Naive thymus-derived CD4-positive, alpha-beta T cell (primary cell): ENCODE data around the gene THBS2. TPM values are rescaled to one million over a fixed set of nuclear protein-coding genes. Genes with fewer than 3 reads are reported as not detected.

Experiments
- ATAC-seq: fragments of 150-1000 bp; cut with Tn5 transposase; 2 replicates; pipeline ENCODE4 v1.10.0; 2021; ENCODE audit warnings: mild to moderate bottlenecking, moderate library complexity
- CTCF ChIA-PET: fragments of 350-600 bp; sonication (Branson Sonifier 250); formaldehyde crosslinking; loops from one replicate; lab custom pipeline; 2021; ENCODE audit warnings: antibody characterized with exemption; lab: Charles Lee
- POLR2A ChIA-PET: fragments of 350-600 bp; sonication (Branson Sonifier 250); formaldehyde crosslinking; loops from one replicate; lab custom pipeline; 2021; ENCODE audit warnings: antibody characterized with exemption, inconsistent platforms; lab: Charles Lee
- DNase-seq, 9 donors: peaks; one replicate each; pipeline versions ENCODE4 v3.0.0 to v3.0.0-alpha.2; 2020 to 2022; ENCODE audit warnings: mixed read lengths in 1 of 9
- H3K27ac ChIP-seq: one replicate; pipeline ENCODE4 v1.7.0; 2013; ENCODE audit warnings: mild to moderate bottlenecking, low read depth, low read length, moderate library complexity
- H3K27me3 ChIP-seq, 2 donors: one replicate each; pipeline ENCODE4 v1.7.0; 2013; ENCODE audit warnings: low read length in 2 of 2, mild to moderate bottlenecking in 2 of 2, moderate library complexity in 2 of 2; ENCODE audit not compliant: control insufficient read depth in 2 of 2, insufficient read depth in 2 of 2
- H3K36me3 ChIP-seq, 3 experiments: 1 replicate in 2 of 3; 2 replicates in 1 of 3; pipeline ENCODE4 v1.7.0; 2013; ENCODE audit warnings: low read length in 3 of 3, mild to moderate bottlenecking in 3 of 3, moderate library complexity in 1 of 3; ENCODE audit not compliant: insufficient read depth in 3 of 3, control insufficient read depth in 2 of 3
- H3K4me1 ChIP-seq, 2 donors: one replicate each; pipeline ENCODE4 v1.7.0; 2013; ENCODE audit warnings: low read length in 2 of 2, mild to moderate bottlenecking in 2 of 2, moderate library complexity in 1 of 2; ENCODE audit not compliant: control insufficient read depth in 2 of 2, insufficient read depth in 2 of 2
- H3K4me3 ChIP-seq: 2 replicates; pipeline ENCODE4 v1.7.0; 2013; ENCODE audit warnings: mild to moderate bottlenecking, low read length
- H3K9me3 ChIP-seq, 3 experiments: 1 replicate in 2 of 3; 2 replicates in 1 of 3; pipeline ENCODE4 v1.7.0; 2013; ENCODE audit warnings: low read length in 3 of 3; ENCODE audit not compliant: control insufficient read depth in 2 of 3
- H3K27ac Mint-ChIP-seq, 9 donors: one replicate each; pipeline ENCODE4 v1.8.0; 2020 to 2022; ENCODE audit warnings: mixed read lengths in 9 of 9, mild to moderate bottlenecking in 8 of 9, moderate library complexity in 5 of 9, inconsistent platforms in 2 of 9
- H3K27me3 Mint-ChIP-seq, 5 donors: one replicate each; pipeline ENCODE4 v1.8.0; 2021 to 2022; ENCODE audit warnings: mixed read lengths in 5 of 5, mild to moderate bottlenecking in 1 of 5
- H3K36me3 Mint-ChIP-seq, 5 donors: one replicate each; pipeline ENCODE4 v1.8.0; 2020 to 2022; ENCODE audit warnings: mixed read lengths in 5 of 5, mild to moderate bottlenecking in 3 of 5, inconsistent platforms in 1 of 5
- H3K4me1 Mint-ChIP-seq, 7 donors: one replicate each; pipeline ENCODE4 v1.8.0; 2020 to 2022; ENCODE audit warnings: mixed read lengths in 7 of 7, mild to moderate bottlenecking in 3 of 7, inconsistent platforms in 1 of 7
- H3K4me3 Mint-ChIP-seq, 10 donors: one replicate each; pipeline ENCODE4 v1.8.0; 2020 to 2022; ENCODE audit warnings: mild to moderate bottlenecking in 10 of 10, mixed read lengths in 10 of 10, moderate library complexity in 6 of 10, inconsistent platforms in 2 of 10
- H3K9me3 Mint-ChIP-seq, 11 donors: one replicate each; pipeline ENCODE4 v1.8.0; 2020 to 2022; ENCODE audit warnings: mixed read lengths in 11 of 11, mild to moderate bottlenecking in 4 of 11, inconsistent platforms in 1 of 11, moderate library complexity in 1 of 11
- intact Hi-C, 2 donors: fragments of 100-400 bp; cut with micrococcal nuclease; formaldehyde crosslinking; loops; one replicate each; pipeline ENCODE4 v1.15.1; 2023
- polyA plus RNA-seq, 2 donors: library from polyadenylated mRNA; unstranded; fragments of 300-500 nt; fragmentation: Illumina TruSeq; gene quantifications; one replicate each; pipeline ENCODE4 v1.2.3, GENCODE V29; 2021
- total RNA-seq, 6 experiments: library from RNA in 5 of 6; stranded (reverse) in 5 of 6; gene quantifications; 1 replicate in 5 of 6; 2 replicates in 1 of 6; pipeline ENCODE4 v1.2.3 and lab custom pipeline; 2021 to 2026

Gene THBS2
- total and polyA plus RNA-seq, 7 experiments from 2014 or later, result 0.08 TPM; not detected in 6

DNA sequence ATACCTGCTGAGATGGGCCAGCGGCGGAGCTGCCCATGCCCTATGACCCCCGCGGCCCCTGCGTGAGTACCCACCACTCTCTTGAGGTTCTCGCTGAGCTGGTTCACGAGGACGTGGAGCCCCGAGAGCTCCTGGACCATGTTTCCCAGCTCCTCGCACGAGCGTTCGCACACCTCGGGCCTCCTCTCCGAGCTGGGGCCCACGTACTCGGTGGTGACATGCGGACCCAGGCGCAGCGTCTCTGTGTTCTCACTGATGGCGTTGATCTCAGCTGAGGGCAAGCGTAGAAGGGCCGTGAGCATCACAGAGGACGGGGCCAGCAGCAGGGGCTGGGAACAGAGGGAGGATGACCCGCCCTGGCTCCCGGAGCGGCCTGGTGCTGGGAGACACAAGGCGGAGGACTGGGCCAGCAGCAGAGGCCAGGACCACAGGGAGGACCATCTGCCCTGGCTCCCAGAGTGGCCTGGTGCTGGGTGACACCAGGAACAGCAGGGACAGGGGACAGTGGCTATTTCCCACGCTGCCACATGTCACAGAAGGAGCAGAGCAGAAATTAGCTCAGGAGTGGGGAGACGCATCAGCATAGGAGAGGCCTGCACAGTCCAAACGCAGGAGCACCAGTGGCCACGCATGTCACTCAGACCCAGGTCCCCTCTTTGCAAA is 11.8 kb downstream of the THBS2 start:
- Mint-ChIP-seq H3K9me3 (peaks cover 0 to 5% (median 0%) of the 10 kb centered on the region in 11 donors), H3K36me3 (no peaks in the 10 kb centered on the region), H3K4me3 (no peak overlapping the region), H3K27ac (no peak overlapping the region), H3K4me1 (no peaks in the 10 kb centered on the region), H3K27me3 (peaks cover 0 to 14% (median 0%) of the 10 kb centered on the region in 5 donors)
- Histone ChIP-seq H3K9me3 (no peaks in the 10 kb centered on the region), H3K36me3 (no peaks in the 10 kb centered on the region), H3K27ac (no peak overlapping the region), H3K4me3 (no peak overlapping the region), H3K4me1 (no peaks in the 10 kb centered on the region), H3K27me3 (no peaks in the 10 kb centered on the region)
- intact Hi-C loops, result no loop called here
- POLR2A ChIA-PET, result no interaction called here
- CTCF ChIA-PET, result no interaction called here
- DNase-seq, result no peak
- no peak for ATAC-seq

DNA sequence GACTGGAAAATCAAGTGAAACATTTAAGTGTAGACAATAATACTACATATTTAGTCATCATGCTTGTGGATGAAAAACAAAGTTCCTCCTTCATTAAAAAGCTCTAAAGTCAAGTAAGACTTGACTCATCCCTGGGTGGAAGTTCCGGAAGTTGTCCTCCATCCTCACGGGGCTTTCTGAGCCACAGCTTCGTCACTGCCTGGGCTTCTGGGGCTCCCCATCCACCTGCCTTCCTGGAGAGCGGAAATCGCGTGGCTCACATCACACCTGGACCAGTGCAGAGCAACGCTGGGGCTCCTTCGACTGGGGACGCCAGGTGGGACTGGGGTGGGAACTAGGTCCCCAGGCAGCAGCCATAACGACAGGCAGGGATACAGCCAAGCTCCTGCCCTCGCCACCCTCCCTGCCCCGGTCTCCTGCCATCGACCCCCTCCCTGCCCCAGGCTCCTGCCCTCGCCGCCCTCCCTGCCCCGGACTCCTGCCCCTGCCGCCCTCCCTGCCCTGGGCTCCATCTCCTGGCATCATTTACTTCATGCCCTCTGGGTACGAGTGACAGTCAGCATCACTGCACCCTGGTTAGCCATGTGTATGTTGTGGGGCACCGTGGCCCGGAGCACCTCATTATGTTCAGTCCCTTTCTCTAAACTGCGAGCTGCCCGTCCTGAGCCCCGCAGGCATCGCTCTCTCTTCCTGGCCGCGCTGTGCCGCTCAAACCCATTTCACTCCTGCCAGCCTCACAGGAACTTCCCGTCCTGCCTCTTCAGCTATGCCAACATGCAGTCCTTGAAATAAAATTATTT is 12.9 kb downstream of the THBS2 start:
- no peak for ATAC-seq
- no peak overlapping the region for H3K4me3 Mint-ChIP-seq
- POLR2A ChIA-PET, result no interaction called here
- Histone ChIP-seq H3K27ac (no peak overlapping the region), H3K27me3 (no peaks in the 10 kb centered on the region), H3K4me1 (no peaks in the 10 kb centered on the region), H3K36me3 (no peaks in the 10 kb centered on the region), H3K4me3 (no peak overlapping the region), H3K9me3 (no peaks in the 10 kb centered on the region)
- CTCF ChIA-PET, result no interaction called here
- DNase-seq, result no peak
- no peaks in the 10 kb centered on the region for H3K4me1 Mint-ChIP-seq
- peaks cover 0 to 14% (median 0%) of the 10 kb centered on the region in 5 donors for H3K27me3 Mint-ChIP-seq
- peak overlapping the region in 1 of 9 donors; percentile 67 for H3K27ac Mint-ChIP-seq
- peaks cover 0 to 5% (median 0%) of the 10 kb centered on the region in 11 donors for H3K9me3 Mint-ChIP-seq
- intact Hi-C loops, result no loop called here
- no peaks in the 10 kb centered on the region for H3K36me3 Mint-ChIP-seq

DNA sequence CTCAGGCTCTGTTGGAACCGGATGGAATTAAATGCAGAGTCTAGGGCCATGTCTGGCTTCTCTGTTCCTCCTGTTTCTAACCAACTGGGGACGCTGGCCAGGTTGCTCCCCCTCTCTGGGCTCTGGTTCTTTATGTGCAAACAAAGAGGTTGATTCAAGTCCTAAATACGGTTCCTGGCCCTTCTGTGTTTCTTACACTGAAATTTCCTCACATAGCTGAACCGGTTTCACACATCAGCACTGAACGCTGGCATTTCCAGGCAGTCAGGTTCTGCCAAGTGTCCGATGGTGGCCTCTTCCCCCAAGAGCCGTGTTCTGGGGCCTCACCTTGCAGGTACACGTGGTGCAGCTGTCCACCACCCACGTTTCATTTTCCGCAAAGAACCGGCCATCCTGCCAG is 13.5 kb downstream of the THBS2 start:
- POLR2A ChIA-PET, result no interaction called here

DNA sequence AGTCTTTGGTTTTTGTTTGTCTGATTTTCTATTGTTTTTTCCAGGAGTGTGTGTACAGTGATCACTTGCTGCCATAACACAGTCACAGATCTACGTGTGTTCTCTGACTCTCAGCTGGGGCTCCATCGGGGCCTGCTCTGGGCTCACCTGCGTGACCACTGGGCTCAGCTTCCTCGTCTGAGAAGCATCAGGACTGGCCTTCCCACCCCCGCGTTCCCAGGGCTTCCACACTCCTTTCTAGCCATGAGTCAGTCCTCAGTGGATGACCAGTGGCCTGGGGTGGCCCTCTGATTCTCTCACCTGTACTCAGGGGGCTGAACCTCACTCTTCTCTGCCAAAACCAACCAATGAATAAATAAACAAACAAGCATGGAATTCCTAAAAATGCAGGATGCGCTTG is 14.5 kb downstream of the THBS2 start:
- Histone ChIP-seq H3K36me3 (no peaks in the 10 kb centered on the region), H3K27me3 (no peaks in the 10 kb centered on the region), H3K9me3 (no peaks in the 10 kb centered on the region), H3K4me1 (no peaks in the 10 kb centered on the region), H3K27ac (no peak overlapping the region), H3K4me3 (no peak overlapping the region)
- ATAC-seq, result no peak
- peaks cover 0 to 10% (median 3%) of the 10 kb centered on the region in 11 donors for H3K9me3 Mint-ChIP-seq
- H3K4me1 Mint-ChIP-seq, result no peaks in the 10 kb centered on the region
- H3K4me3 Mint-ChIP-seq, result no peak overlapping the region
- H3K36me3 Mint-ChIP-seq, result peaks cover 0 to 2% (median 0%) of the 10 kb centered on the region in 5 donors
- ChIA-PET CTCF (no interaction called here), POLR2A (no interaction called here)
- H3K27me3 Mint-ChIP-seq, result peaks cover 0 to 10% (median 0%) of the 10 kb centered on the region in 5 donors
- no peak for DNase-seq
- intact Hi-C loops, result no loop called here
- H3K27ac Mint-ChIP-seq, result no peak overlapping the region

More for the DNA sequence above, 13.5 kb downstream of the THBS2 start:
- CTCF ChIA-PET, result no interaction called here
- Mint-ChIP-seq H3K36me3 (no peaks in the 10 kb centered on the region), H3K4me3 (no peak overlapping the region), H3K27me3 (peaks cover 0 to 14% (median 0%) of the 10 kb centered on the region in 5 donors), H3K9me3 (peaks cover 0 to 7% (median 0%) of the 10 kb centered on the region in 11 donors), H3K27ac (no peak overlapping the region), H3K4me1 (no peaks in the 10 kb centered on the region)
- no peaks in the 10 kb centered on the region for H3K36me3 ChIP-seq
- no peak overlapping the region for H3K4me3 ChIP-seq
- H3K27ac ChIP-seq, result no peak overlapping the region
- DNase-seq (no peak), ATAC-seq (no peak)
- intact Hi-C loops, result no loop called here
- no peaks in the 10 kb centered on the region for H3K27me3 ChIP-seq
- H3K4me1 ChIP-seq, result no peaks in the 10 kb centered on the region
- no peaks in the 10 kb centered on the region for H3K9me3 ChIP-seq

DNA sequence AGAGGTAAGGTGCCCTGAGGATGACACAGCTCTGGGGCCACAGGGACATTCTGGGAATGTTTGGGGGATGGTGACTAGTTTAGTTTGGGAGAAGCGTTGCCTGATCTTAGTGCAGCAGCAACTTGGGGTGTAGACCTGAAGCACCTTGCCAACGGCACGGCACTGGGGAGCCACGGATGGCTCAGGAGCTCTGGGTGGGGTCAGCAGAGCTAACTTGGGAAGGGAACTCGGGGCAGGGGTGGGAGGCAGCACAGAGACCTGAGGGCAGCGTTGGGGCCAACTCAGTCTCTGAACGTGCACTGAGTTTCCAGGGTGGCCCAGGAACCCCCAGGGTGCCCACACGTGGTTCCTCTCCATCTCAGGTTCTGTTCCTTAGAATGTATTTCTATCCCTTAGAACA is 14.9 kb downstream of the THBS2 start:
- no peak for DNase-seq
- CTCF ChIA-PET, result no interaction called here
- Histone ChIP-seq H3K9me3 (no peaks in the 10 kb centered on the region), H3K27me3 (no peaks in the 10 kb centered on the region), H3K4me3 (no peak overlapping the region), H3K27ac (no peak overlapping the region), H3K36me3 (no peaks in the 10 kb centered on the region), H3K4me1 (no peaks in the 10 kb centered on the region)
- H3K27me3 Mint-ChIP-seq, result peaks cover 0 to 10% (median 0%) of the 10 kb centered on the region in 5 donors
- ATAC-seq, result no peak
- H3K4me3 Mint-ChIP-seq, result no peak overlapping the region
- POLR2A ChIA-PET, result no interaction called here
- peaks cover 0 to 6% (median 0%) of the 10 kb centered on the region in 5 donors for H3K36me3 Mint-ChIP-seq
- intact Hi-C loops, result no loop called here
- H3K4me1 Mint-ChIP-seq, result no peaks in the 10 kb centered on the region
- no peak overlapping the region for H3K27ac Mint-ChIP-seq
- H3K9me3 Mint-ChIP-seq, result peaks cover 0 to 14% (median 6%) of the 10 kb centered on the region in 11 donors

DNA sequence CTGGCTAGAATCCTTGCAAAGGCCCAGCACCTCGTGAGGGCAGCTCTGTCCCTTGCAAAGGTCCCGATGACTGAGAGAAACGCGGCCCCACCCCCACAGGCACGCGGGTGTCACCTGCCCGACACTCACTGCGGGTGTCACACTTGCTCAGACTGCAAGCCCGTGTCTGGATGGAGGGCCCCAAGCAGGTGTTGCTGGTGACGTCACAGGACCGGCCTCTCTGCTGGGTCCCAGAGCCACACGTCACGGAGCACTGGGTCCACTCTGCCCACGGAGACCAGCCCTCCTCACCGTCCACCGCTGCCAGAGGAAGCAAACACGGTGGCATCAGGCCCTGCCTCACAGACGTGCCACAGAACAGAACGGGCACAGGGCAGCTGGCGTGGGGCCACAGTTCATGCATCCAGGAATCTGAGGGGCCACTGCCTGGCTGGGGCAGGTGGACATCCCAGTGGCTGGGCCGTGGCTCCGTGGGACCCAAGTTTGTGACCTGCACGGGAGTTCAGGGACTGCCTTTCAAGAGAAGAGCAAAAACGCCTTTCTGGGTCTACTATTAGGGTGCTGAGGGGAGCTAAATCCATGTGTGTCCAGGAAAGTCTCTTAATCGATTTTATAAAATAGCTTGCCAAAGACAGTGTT is 16.0 kb downstream of the THBS2 start:
- ChIA-PET CTCF (no interaction called here), POLR2A (interaction anchor here (0.5 kb wide), 1 partner anchor 181 kb away, joined by 3 read pairs; no protein-coding TSS in a partner anchor)
- no peak overlapping the region for H3K27ac Mint-ChIP-seq
- H3K4me1 Mint-ChIP-seq, result no peaks in the 10 kb centered on the region
- H3K27me3 Mint-ChIP-seq, result peaks cover 0 to 10% (median 0%) of the 10 kb centered on the region in 5 donors
- Histone ChIP-seq H3K4me1 (no peaks in the 10 kb centered on the region), H3K27ac (no peak overlapping the region), H3K4me3 (no peak overlapping the region), H3K9me3 (no peaks in the 10 kb centered on the region), H3K27me3 (no peaks in the 10 kb centered on the region), H3K36me3 (no peaks in the 10 kb centered on the region)
- H3K36me3 Mint-ChIP-seq, result peaks cover 0 to 8% (median 0%) of the 10 kb centered on the region in 5 donors
- DNase-seq (no peak), ATAC-seq (no peak)
- peaks cover 0 to 18% (median 9%) of the 10 kb centered on the region in 11 donors for H3K9me3 Mint-ChIP-seq
- intact Hi-C loops, result no loop called here
- no peak overlapping the region for H3K4me3 Mint-ChIP-seq
